ENCODE data around the gene PRR16.

The PRR16 gene

GRCh38 chr5:120502531-120502930 is 38.4 kb downstream of the PRR16 start:
- Histone ChIP-seq H3K4me1 (ENCODE audit: low read length) (no peaks in the 10 kb centered on the region), H3K27me3 (replicated peaks; ENCODE audit: insufficient read depth, low read length) (no peaks in the 10 kb centered on the region), H3K4me2 (ENCODE audit: low read depth, low read length) (no peak overlapping the region), H3K27ac (ENCODE audit: low read length) (no peak overlapping the region), H3F3A (ENCODE audit: insufficient read depth, low read length) (no peaks in the 10 kb centered on the region), H4K20me1 (ENCODE audit: insufficient read depth, low read length) (no peaks in the 10 kb centered on the region), H2AFZ (ENCODE audit: low read length) (no peak overlapping the region), H3K79me2 (ENCODE audit: low read length) (no peaks in the 10 kb centered on the region), H3K4me3 (ENCODE audit: low read length) (no peak overlapping the region), H3K9ac (ENCODE audit: low read length) (no peak overlapping the region), H3K9me3 (replicated peaks; ENCODE audit: insufficient read depth, low read length) (no peaks in the 10 kb centered on the region), H3K36me3 (replicated peaks; ENCODE audit: insufficient read depth, low read length) (no peaks in the 10 kb centered on the region), H3K9me2 (replicated peaks; ENCODE audit: insufficient read depth, low read length) (no peaks in the 10 kb centered on the region)
- DNase-seq, result no peak
- TF ChIP-seq CTCF (IDR thresholded peaks at IDR 0.05; ENCODE audit: low read length) (no peak), EZH2phosphoT487 (IDR thresholded peaks at IDR 0.05; ENCODE audit: low read length) (no peak), EZH2 (optimal IDR thresholded peaks at IDR 0.05; ENCODE audit: low read depth, low read length) (no peak)

DNA sequence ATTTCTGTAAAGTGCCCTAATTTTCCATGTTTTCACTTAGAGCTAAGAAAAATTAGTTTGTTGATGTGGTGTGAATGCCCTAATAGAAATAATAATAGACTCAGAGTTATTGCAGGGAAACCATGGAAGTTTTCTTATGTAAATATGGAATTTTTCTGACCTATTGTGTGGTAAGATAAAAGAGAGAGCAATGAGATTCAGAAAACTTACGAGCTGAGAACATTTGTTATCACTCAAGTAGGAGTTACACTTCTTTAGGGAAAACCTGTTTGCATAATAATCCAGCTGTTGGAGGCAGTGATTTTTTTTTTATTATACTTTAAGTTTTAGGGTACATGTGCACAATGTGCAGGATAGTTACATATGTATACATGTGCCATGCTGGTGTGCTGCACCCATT is 39.2 kb downstream of the PRR16 start:
- Histone ChIP-seq H3K9ac (ENCODE audit: low read length) (no peak overlapping the region), H3K36me3 (replicated peaks; ENCODE audit: insufficient read depth, low read length) (no peaks in the 10 kb centered on the region), H3K4me3 (ENCODE audit: low read length) (no peak overlapping the region), H4K20me1 (ENCODE audit: insufficient read depth, low read length) (no peaks in the 10 kb centered on the region), H3K9me3 (replicated peaks; ENCODE audit: insufficient read depth, low read length) (no peaks in the 10 kb centered on the region), H3K4me2 (ENCODE audit: low read depth, low read length) (no peak overlapping the region), H3K4me1 (ENCODE audit: low read length) (no peaks in the 10 kb centered on the region), H2AFZ (ENCODE audit: low read length) (no peak overlapping the region), H3K9me2 (replicated peaks; ENCODE audit: insufficient read depth, low read length) (no peaks in the 10 kb centered on the region), H3K27me3 (replicated peaks; ENCODE audit: insufficient read depth, low read length) (no peaks in the 10 kb centered on the region), H3F3A (ENCODE audit: insufficient read depth, low read length) (no peaks in the 10 kb centered on the region), H3K27ac (ENCODE audit: low read length) (no peak overlapping the region), H3K79me2 (ENCODE audit: low read length) (no peaks in the 10 kb centered on the region)
- TF ChIP-seq EZH2phosphoT487 (IDR thresholded peaks at IDR 0.05; ENCODE audit: low read length) (no peak), EZH2 (optimal IDR thresholded peaks at IDR 0.05; ENCODE audit: low read depth, low read length) (no peak), CTCF (IDR thresholded peaks at IDR 0.05; ENCODE audit: low read length) (no peak)
- no peak for DNase-seq

DNA sequence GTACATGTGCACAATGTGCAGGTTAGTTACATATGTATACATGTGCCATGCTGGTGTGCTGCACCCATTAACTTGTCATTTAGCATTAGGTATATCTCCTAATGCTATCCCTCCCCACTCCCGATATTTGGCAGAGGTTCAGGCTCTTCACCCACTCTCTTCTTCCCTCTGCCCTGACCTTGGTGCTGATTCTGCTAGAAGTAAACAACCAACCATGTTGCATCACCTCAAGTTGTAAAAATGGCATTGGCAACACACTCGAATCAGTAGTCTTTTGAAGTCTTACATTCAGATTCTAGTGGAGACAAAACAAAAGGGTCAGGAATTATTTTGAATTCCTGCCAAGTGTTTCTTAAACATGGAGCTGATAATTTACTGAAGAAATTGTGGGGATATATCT is 40.0 kb downstream of the PRR16 start:
- TF ChIP-seq CTCF (IDR thresholded peaks at IDR 0.05; ENCODE audit: low read length) (no peak), EZH2phosphoT487 (IDR thresholded peaks at IDR 0.05; ENCODE audit: low read length) (no peak), EZH2 (optimal IDR thresholded peaks at IDR 0.05; ENCODE audit: low read depth, low read length) (no peak)
- H2AFZ ChIP-seq (ENCODE audit: low read length), result no peak overlapping the region
- no peaks in the 10 kb centered on the region for H4K20me1 ChIP-seq (ENCODE audit: insufficient read depth, low read length)
- H3K9me3 ChIP-seq (replicated peaks; ENCODE audit: insufficient read depth, low read length), result no peaks in the 10 kb centered on the region
- no peaks in the 10 kb centered on the region for H3K79me2 ChIP-seq (ENCODE audit: low read length)
- H3K4me3 ChIP-seq (ENCODE audit: low read length), result no peak overlapping the region
- no peak for DNase-seq
- no peak overlapping the region for H3K27ac ChIP-seq (ENCODE audit: low read length)
- no peaks in the 10 kb centered on the region for H3K9me2 ChIP-seq (replicated peaks; ENCODE audit: insufficient read depth, low read length)
- H3K27me3 ChIP-seq (replicated peaks; ENCODE audit: insufficient read depth, low read length), result no peaks in the 10 kb centered on the region
- no peaks in the 10 kb centered on the region for H3K36me3 ChIP-seq (replicated peaks; ENCODE audit: insufficient read depth, low read length)
- no peaks in the 10 kb centered on the region for H3K4me1 ChIP-seq (ENCODE audit: low read length)
- H3K4me2 ChIP-seq (ENCODE audit: low read depth, low read length), result no peak overlapping the region
- H3K9ac ChIP-seq (ENCODE audit: low read length), result no peak overlapping the region
- no peaks in the 10 kb centered on the region for H3F3A ChIP-seq (ENCODE audit: insufficient read depth, low read length)
